HG02678 (cell line): ENCODE data around the gene UBR7.

Experiments
- ATAC-seq: cut with Tn5 transposase; IDR thresholded peaks from one replicate; pipeline ENCODE4 v1.9.1; 2021; ENCODE audit warnings: mild to moderate bottlenecking, moderate library complexity; ENCODE audit not compliant: unreplicated experiment

Gene UBR7

DNA sequence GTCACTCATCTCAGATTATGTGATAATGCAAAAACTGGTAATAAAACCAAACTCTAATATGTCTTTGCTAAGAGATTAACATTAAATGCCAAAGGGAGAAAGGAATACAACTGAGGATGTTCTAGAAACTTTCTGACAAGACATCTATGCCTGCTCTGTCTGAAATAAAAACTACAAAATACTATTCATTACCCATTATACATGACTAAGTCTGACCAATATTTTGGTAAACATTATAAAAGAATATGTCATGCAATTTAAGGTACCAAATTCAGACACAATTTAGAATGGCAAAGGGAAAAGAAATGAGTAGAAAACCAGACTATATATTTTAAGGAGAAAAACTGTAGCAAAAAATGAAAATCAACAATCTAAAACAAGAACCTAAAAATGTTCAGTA is 39.5 kb downstream of the UBR7 start:
- ATAC-seq = no peak

DNA sequence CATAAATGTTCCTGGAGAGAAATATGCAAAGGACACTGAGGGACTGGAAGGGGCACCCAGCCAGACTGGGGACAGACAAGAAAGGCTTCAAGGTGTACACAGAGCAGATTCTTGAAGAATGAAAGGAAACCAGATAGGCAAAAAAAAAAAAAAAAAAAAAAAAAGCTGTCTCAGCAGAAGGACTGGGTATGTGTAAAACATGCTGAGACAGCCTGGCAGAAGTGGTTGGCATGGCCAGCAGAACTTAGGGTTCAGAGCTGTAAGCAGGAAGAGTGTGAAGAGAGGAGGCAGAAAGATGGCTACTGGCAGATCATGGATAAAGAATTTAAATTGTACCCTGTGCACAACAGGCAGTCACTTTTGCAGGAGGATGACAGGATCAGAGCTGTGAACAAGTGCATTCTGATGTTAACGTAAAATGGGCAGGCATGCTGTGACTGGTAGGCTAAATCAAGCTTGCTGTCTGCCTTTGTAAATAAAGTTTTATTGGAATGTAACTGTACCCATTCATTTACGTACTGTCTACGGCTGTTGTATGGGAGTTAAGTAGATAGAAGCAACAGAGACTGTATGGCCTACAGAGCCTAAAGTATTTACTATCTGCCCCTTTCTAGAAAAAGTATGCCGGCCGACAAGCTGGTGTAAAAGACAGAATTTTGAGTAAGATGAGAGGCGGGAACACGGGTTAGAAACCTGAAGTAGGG is 42.2 kb downstream of the UBR7 start:
- no peak for ATAC-seq

- no peak for ATAC-seq
Observed at GRCh38 chr14:93262446-93262845, 55.4 kb downstream of the UBR7 start.

DNA sequence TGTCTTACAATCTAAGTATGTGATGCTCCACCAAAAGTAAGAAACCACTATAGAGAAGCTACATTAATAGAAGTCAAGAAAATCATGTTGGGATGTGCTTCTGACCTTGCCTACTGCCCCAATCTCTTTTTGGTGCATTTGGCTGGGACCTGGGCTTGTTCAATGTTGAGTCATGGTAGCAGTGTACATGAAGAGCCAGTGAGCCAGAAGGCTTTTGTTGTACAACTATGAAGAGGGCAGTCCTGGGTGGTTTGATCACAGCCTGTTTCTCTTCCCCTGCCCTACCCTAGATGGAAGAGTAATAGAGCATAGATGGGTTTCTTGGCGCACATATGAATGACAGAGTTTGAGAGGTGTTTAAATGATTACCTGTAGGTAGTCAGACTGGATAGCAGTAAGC is 56.4 kb downstream of the UBR7 start:
- no peak for ATAC-seq

DNA sequence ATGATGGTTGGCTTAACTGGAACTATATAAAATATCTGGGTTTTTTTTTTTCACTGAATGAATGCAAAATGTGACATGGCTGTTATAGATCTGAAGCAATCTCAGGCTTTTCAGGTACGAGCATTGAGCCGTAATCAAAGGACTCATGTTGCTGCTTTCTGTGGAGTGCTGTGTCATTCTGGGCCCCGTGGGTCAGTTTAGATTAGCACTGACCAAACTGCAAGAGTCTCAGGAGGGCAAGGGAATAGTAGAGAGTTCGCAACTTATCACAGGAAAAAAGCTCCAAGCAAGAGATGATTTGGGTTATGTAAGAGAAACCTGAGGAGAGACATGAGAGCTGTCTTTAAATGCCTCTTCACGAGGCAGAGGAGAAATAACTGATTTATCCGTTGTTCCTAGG is 59.1 kb downstream of the UBR7 start:
- no peak for ATAC-seq

GRCh38 chr14:93267149-93267711 is 60.2 kb downstream of the UBR7 start:
- ATAC-seq = no peak

- ATAC-seq = no peak
Observed at GRCh38 chr14:93268406-93268805, 61.4 kb downstream of the UBR7 start.

DNA sequence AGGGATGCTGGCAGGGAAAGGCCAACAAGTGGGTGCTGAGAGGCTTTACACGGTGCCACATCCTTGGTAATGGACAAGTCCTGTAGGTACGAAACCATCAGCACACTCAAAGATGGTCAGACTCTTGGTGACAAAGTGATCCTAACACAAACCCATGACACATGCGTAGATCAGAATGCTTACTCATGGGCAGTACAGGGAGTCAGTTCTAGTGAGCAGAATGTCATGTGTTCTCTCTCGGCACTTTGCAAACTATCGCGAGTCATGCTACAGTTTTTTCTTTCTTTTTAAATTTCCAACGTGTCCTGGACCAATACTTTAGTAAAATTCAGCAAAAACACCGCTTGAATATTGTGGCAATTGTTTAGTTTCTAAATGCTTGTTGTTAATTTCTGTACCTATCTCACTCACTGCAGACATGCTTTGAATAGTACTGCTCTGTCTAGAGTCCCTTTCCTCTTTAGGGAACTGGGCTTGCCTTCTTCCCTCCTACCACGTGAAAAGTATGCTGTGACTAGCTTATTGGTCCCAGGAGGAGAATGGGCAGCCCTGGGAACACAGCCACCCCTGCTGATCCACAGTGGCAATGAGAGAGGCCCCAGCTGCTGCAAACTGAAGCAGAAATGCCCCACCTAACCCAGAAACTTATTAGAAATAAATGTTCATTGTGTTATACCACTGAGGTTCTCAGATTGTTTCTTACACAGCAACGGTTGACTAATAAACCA is 62.4 kb downstream of the UBR7 start:
- no peak for ATAC-seq

GRCh38 chr14:93271111-93271510 is 64.1 kb downstream of the UBR7 start:
- ATAC-seq = no peak

DNA sequence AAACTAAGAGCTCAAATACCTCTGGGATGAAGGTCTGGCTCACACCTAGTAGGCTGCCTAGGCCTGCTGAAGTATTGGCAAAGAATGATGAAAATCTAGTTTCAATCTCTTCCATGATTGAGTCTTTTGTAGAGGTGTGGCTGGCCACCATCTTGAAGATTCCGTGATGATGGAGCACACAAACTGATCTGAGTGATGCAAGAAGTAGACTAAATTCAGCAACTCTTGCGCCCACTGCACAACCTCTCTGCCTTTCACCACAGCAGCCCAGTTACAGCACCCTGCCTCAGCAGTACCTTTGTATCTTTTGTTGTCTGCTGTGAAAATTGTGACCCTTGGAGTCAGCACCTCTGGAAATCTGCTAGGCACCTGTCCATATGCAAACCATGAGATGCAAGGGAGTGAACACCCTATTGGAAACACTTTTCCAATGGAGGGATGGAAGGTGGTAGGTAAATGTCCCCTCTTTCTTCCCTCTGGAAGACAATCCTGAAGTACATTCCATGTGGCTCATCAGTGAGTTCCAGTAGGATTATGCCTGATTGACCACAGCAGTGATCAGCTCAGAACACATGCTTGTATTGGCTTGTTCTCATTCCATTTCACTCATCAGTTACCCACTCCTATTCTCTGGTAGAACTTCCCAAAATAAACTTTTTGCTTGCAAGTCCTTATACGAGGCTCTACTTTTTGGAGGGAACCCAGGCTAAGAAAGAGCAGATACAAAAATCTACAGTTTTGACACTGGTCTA is 67.2 kb downstream of the UBR7 start:
- no peak for ATAC-seq

GRCh38 chr14:93276031-93276716 is 69.1 kb downstream of the UBR7 start:
- ATAC-seq = no peak
